Measurements from ENCODE around the gene DPYSL5.
"Not testable (repeated sequence)": the region's sequence is repeated elsewhere in the genome, so short reads cannot be mapped to it uniquely, and the experiment has no call there.

The DPYSL5 gene

DNA sequence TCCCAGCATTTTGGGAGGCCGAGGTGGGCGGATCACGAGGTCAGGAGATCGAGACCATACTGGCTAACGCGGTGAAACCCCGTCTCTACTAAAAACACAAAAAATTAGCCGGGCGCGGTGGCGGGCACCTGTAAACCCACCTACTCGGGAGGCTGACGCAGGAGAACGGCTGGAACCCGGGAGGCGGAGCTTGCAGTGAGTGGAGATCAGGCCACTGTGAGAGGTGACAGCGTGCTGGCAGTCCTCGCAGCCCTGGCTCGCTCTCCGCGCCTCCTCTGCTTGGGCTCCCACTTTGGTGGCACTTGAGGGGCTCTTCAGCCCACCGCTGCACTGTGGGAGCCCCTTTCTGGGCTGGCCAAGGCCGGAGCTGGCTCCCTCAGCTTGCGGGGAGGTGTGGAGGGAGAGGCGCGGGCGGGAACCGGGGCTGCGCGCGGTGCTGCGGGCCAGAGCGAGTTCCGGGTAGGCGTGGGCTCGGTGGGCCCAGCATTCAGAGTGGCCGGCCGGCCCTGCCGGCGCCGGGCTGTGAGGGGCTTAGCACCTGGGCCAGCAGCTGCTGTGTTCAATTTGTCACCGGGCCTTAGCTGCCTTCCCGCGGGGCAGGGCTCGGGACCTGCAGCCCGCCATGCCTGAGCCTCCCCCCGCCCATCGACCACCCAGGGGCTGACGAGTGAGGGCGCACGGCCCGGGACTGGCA lies 33.7 kb upstream of the DPYSL5 start:
- not testable (repeated sequence) for H3K4me3 ChIP-seq (ENCODE audit: extremely low read depth, insufficient read depth, low read length, poor library complexity, severe bottlenecking); H3K9me3 ChIP-seq (ENCODE audit: control insufficient read depth, low read length); H3K27ac ChIP-seq (ENCODE audit: low read depth, low read length, severe bottlenecking); H3K4me1 ChIP-seq (ENCODE audit: control insufficient read depth, insufficient read depth, low read length, poor library complexity, severe bottlenecking); H3K36me3 ChIP-seq (ENCODE audit: control insufficient read depth, insufficient read depth, low read length)
- WGBS, 2 experiments (ENCODE audit: insufficient coverage in 2 of 2) = 97 to 98% methylated on average over 41 to 51 of the region's 52 CpGs

DNA sequence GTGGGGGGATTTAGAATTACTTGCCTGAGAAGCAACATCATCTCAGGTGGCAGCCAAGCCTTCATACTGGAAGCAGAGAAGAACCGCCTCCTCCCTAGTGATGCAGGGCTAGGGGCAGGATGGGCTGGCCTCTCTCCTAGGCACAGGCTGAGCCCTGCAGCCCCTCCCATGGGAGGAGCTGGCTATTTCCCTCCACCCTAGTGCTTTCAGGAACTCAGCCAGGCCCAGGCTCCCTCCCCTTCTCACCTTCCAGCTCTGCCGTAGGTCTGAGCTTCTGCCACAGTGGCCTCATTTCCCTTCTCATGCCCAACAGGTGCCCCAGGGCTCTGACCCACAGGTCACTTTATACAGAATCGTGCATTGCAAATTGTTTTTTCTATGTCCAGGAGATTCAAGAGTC lies 31.0 kb upstream of the DPYSL5 start:
- Histone ChIP-seq H3K36me3 (ENCODE audit: control insufficient read depth, insufficient read depth, low read length) (no peaks in the 10 kb centered on the region), H3K4me1 (ENCODE audit: control insufficient read depth, insufficient read depth, low read length, poor library complexity, severe bottlenecking) (no peaks in the 10 kb centered on the region), H3K27ac (ENCODE audit: low read depth, low read length, severe bottlenecking) (no peak overlapping the region), H3K4me3 (ENCODE audit: extremely low read depth, insufficient read depth, low read length, poor library complexity, severe bottlenecking) (no peak overlapping the region), H3K9me3 (ENCODE audit: control insufficient read depth, low read length) (no peaks in the 10 kb centered on the region)
- 54 to 72% methylated on average over 2 to 3 of the region's 3 CpGs for WGBS, 2 experiments (ENCODE audit: insufficient coverage in 2 of 2)

DNA sequence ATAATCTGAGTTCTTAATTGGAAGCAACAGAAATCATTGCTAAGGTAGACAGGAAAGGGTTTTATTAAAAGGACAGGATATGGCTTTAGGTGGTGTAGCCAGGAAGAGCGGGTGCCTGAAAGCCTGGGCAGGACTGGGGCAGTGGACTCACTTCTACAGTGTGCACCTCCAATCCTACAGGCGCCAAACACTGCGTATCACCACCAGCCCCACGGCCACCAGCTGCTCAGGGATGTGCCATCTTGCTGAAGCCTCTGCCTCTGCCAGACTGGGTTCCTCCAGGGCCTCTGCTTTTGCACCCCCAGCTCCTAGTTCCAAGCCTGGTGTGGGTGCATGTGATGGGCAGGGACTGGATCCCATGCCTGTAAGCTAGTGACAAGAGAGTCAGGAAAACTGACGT lies 29.7 kb upstream of the DPYSL5 start:
- no peak overlapping the region for H3K4me3 ChIP-seq (ENCODE audit: extremely low read depth, insufficient read depth, low read length, poor library complexity, severe bottlenecking)
- H3K4me1 ChIP-seq (ENCODE audit: control insufficient read depth, insufficient read depth, low read length, poor library complexity, severe bottlenecking) = no peaks in the 10 kb centered on the region
- H3K36me3 ChIP-seq (ENCODE audit: control insufficient read depth, insufficient read depth, low read length) = no peaks in the 10 kb centered on the region
- WGBS, 2 experiments (ENCODE audit: insufficient coverage in 2 of 2) = 72 to 82% methylated on average over 3 to 4 of the region's 5 CpGs
- H3K9me3 ChIP-seq (ENCODE audit: control insufficient read depth, low read length) = no peaks in the 10 kb centered on the region
- no peak overlapping the region for H3K27ac ChIP-seq (ENCODE audit: low read depth, low read length, severe bottlenecking)

DNA sequence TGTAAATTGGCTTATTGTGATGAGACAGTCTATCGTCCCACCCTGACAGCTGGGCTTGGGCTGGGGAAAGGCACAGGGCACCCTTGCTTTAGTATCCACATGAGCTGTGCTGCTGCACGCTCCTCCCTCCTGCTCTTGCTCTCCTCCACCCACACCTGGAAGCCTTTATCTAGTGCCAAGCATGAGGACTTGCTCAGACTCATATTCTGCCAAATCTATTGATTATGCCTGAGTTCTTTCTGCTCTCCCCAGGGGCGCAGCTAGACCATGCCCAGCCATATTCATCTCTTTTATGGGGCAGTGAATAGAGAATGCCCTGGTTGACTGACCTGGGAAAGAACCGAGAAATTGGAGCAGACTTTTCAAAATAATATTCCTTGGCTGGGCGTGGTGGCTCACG lies 29.0 kb upstream of the DPYSL5 start:
- Histone ChIP-seq H3K27ac (ENCODE audit: low read depth, low read length, severe bottlenecking) (no peak overlapping the region), H3K9me3 (ENCODE audit: control insufficient read depth, low read length) (no peaks in the 10 kb centered on the region), H3K4me3 (ENCODE audit: extremely low read depth, insufficient read depth, low read length, poor library complexity, severe bottlenecking) (no peak overlapping the region), H3K36me3 (ENCODE audit: control insufficient read depth, insufficient read depth, low read length) (no peaks in the 10 kb centered on the region), H3K4me1 (ENCODE audit: control insufficient read depth, insufficient read depth, low read length, poor library complexity, severe bottlenecking) (no peaks in the 10 kb centered on the region)
- WGBS, 2 experiments (ENCODE audit: insufficient coverage in 2 of 2) = 87 to 89% methylated on average over 5 to 6 of the region's 6 CpGs

DNA sequence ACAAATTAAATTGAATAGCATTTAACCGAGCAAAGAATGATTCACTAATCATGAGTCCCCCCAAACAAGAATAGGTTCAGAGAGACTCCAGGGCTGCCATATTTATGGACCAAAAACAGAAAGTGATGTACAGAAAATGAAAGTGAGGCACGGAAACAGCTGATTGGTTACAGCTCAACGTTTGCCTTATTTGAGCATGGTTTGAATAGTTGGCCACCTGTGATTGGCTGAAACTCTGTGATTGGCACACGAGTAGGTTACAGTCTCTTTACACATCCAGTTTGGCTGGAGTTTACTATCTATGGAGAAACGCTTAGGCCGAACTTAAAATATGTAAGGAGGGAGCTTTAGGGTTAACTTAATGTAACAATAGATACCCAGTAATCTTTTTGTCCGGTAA lies 27.0 kb upstream of the DPYSL5 start:
- WGBS, 2 experiments (ENCODE audit: insufficient coverage in 2 of 2) = 81 to 93% methylated on average over 3 to 4 of the region's 7 CpGs
- Histone ChIP-seq H3K4me3 (ENCODE audit: extremely low read depth, insufficient read depth, low read length, poor library complexity, severe bottlenecking) (no peak overlapping the region), H3K4me1 (ENCODE audit: control insufficient read depth, insufficient read depth, low read length, poor library complexity, severe bottlenecking) (no peaks in the 10 kb centered on the region), H3K9me3 (ENCODE audit: control insufficient read depth, low read length) (no peaks in the 10 kb centered on the region), H3K27ac (ENCODE audit: low read depth, low read length, severe bottlenecking) (no peak overlapping the region), H3K36me3 (ENCODE audit: control insufficient read depth, insufficient read depth, low read length) (no peaks in the 10 kb centered on the region)

- H3K4me1 ChIP-seq (ENCODE audit: control insufficient read depth, insufficient read depth, low read length, poor library complexity, severe bottlenecking) = no peaks in the 10 kb centered on the region
- no peak overlapping the region for H3K27ac ChIP-seq (ENCODE audit: low read depth, low read length, severe bottlenecking)
- no peaks in the 10 kb centered on the region for H3K36me3 ChIP-seq (ENCODE audit: control insufficient read depth, insufficient read depth, low read length)
- no peaks in the 10 kb centered on the region for H3K9me3 ChIP-seq (ENCODE audit: control insufficient read depth, low read length)
- no peak overlapping the region for H3K4me3 ChIP-seq (ENCODE audit: extremely low read depth, insufficient read depth, low read length, poor library complexity, severe bottlenecking)
- 97 to 100% methylated on average over 1 to 5 of the region's 6 CpGs for WGBS, 2 experiments (ENCODE audit: insufficient coverage in 2 of 2)
Observed at GRCh38 chr2:26822877-26823276, 25.1 kb upstream of the DPYSL5 start.

DNA sequence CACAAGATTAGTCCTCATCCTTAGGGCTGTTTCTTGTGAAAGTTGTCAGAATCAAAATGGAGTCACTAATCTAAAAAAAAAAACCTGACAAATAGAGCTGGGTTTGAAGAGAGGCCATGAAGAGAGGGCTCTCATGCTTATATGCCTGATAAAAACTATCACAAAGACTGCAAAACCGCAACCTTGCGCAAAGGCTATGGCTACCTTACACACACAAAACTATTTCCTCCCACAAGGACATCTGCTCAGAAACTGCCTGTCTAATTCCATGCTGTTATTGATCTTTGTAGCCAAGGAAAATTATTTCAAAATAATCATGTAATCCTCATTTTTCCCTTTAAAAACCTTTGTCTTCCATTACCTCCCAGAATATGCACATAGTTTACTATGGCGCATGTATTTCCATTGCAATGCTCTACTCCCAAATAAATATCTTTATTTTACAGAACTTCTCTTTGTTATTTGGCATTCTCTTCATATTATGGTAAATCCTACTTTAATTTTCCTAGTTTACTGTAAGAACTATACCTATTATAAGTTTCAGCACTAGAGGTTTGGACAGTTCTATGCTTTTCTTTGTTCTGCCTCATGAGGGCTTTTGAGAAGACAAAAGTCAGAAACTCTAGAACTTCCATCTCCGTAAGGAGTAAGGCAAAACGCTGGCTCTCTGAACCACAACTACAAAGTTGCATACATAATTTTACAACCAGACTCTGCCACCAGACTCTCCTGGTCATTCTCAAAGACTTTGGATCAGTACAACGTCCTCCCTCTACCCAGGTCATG lies 9.6 kb upstream of the DPYSL5 start:
- H3K4me3 ChIP-seq (ENCODE audit: extremely low read depth, insufficient read depth, low read length, poor library complexity, severe bottlenecking) = no peak overlapping the region
- H3K9me3 ChIP-seq (ENCODE audit: control insufficient read depth, low read length) = no peaks in the 10 kb centered on the region
- WGBS, 2 experiments (ENCODE audit: insufficient coverage in 2 of 2) = 14 to 40% methylated on average over 3 to 4 of the region's 6 CpGs
- H3K36me3 ChIP-seq (ENCODE audit: control insufficient read depth, insufficient read depth, low read length) = no peaks in the 10 kb centered on the region
- no peak overlapping the region for H3K27ac ChIP-seq (ENCODE audit: low read depth, low read length, severe bottlenecking)
- H3K4me1 ChIP-seq (ENCODE audit: control insufficient read depth, insufficient read depth, low read length, poor library complexity, severe bottlenecking) = peaks cover 2% of the 10 kb centered on the region

DNA sequence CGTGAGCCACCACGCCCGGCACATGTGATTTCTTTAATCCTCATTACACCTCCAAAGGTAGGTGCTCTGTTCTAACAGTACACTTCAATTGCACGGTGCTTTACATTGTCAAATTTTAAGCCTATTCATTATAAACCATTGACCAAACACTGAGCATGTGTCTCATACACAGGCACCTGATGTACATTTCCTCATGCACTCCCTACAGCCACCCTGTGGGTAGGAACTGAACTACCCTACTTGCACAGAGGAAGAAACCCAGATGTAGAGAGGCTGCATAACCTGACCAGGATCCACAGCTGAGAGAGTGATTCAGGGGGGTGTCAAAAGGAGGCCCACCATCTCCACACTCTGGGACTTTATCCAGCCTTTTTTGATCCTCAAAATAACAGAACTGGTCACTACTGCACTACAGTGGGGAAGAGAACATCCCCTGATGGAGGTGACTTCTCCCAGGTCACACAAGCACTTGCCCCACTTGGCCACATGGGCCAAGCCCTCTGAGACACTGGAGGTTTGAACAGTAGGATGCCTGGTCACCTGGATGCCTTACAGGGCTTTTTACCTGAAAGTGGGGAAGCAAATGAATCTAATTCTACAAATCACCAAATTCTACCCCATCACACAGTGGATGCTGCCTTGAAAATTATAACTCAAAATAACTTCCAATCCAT lies 6.9 kb upstream of the DPYSL5 start:
- WGBS, 2 experiments (ENCODE audit: insufficient coverage in 2 of 2) = 85 to 95% methylated on average over 4 of the region's 4 CpGs
- Histone ChIP-seq H3K4me3 (ENCODE audit: extremely low read depth, insufficient read depth, low read length, poor library complexity, severe bottlenecking) (no peak overlapping the region), H3K27ac (ENCODE audit: low read depth, low read length, severe bottlenecking) (no peak overlapping the region), H3K9me3 (ENCODE audit: control insufficient read depth, low read length) (no peaks in the 10 kb centered on the region), H3K4me1 (ENCODE audit: control insufficient read depth, insufficient read depth, low read length, poor library complexity, severe bottlenecking) (peaks cover 5% of the 10 kb centered on the region), H3K36me3 (ENCODE audit: control insufficient read depth, insufficient read depth, low read length) (no peaks in the 10 kb centered on the region)

DNA sequence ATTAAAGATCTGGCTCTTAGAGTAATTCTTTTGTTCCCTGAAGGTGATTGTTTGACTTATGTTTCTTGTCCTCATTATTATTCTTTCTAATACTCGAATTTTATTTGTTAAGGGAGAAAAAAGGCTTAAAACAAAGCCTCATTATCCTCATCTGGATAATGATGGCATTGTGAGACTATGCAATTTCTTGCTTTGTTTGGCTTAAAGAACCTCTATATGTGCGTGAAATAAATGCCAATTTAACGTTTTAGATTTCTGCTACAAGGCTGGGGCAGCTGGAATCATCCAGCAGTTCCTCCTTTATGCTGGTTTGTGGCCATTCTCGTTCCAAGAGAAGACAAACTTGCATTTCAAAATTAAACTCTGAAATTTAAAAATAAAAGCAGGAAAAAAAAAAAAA lies 4.9 kb upstream of the DPYSL5 start:
- WGBS, 2 experiments (ENCODE audit: insufficient coverage in 2 of 2) = 71% methylated on average over 2 of the region's 4 CpGs; no CpG with 5 or more reads in 1 of the 2 experiments
- Histone ChIP-seq H3K9me3 (ENCODE audit: control insufficient read depth, low read length) (no peaks in the 10 kb centered on the region), H3K4me1 (ENCODE audit: control insufficient read depth, insufficient read depth, low read length, poor library complexity, severe bottlenecking) (peaks cover 5% of the 10 kb centered on the region), H3K36me3 (ENCODE audit: control insufficient read depth, insufficient read depth, low read length) (no peaks in the 10 kb centered on the region), H3K4me3 (ENCODE audit: extremely low read depth, insufficient read depth, low read length, poor library complexity, severe bottlenecking) (no peak overlapping the region), H3K27ac (ENCODE audit: low read depth, low read length, severe bottlenecking) (no peak overlapping the region)

DNA sequence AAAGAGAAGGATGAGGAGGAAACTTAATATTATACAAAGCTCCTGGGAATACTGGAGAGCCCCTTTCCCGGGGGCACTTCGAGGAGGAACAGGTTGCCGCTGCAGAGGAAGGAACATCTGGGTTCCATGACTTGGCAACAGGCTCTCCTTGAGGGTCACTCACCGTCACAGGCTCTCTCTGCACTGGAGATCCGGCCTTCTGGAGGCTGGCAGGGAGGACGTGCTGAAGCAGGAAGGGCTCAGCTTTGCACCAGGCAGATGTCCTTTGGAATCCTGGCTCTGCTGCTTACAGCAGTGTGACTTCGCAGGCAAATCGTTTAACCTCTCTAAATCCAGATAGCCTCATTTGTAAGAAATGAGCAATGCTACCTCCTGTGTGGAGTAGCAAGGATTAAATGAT lies 2.9 kb upstream of the DPYSL5 start:
- 68 to 73% methylated on average over 6 of the region's 8 CpGs for WGBS, 2 experiments (ENCODE audit: insufficient coverage in 2 of 2)
- H3K36me3 ChIP-seq (ENCODE audit: control insufficient read depth, insufficient read depth, low read length) = no peaks in the 10 kb centered on the region
- H3K4me3 ChIP-seq (ENCODE audit: extremely low read depth, insufficient read depth, low read length, poor library complexity, severe bottlenecking) = no peak overlapping the region
- H3K4me1 ChIP-seq (ENCODE audit: control insufficient read depth, insufficient read depth, low read length, poor library complexity, severe bottlenecking) = peaks cover 8% of the 10 kb centered on the region
- H3K9me3 ChIP-seq (ENCODE audit: control insufficient read depth, low read length) = no peaks in the 10 kb centered on the region
- H3K27ac ChIP-seq (ENCODE audit: low read depth, low read length, severe bottlenecking) = no peak overlapping the region

Data from mesodermal cell (in vitro differentiated cells).